ENCODE measurements around the gene CDADC1. TPM values are rescaled to one million over a fixed set of nuclear protein-coding genes. Genes with fewer than 3 reads are reported as not detected.
A peak's percentile ranks its signal among the peaks of the same experiment; 100 is the strongest.

Gene CDADC1
- total RNA-seq, 1 donor from 2014 or later, result 8.4 TPM

DNA sequence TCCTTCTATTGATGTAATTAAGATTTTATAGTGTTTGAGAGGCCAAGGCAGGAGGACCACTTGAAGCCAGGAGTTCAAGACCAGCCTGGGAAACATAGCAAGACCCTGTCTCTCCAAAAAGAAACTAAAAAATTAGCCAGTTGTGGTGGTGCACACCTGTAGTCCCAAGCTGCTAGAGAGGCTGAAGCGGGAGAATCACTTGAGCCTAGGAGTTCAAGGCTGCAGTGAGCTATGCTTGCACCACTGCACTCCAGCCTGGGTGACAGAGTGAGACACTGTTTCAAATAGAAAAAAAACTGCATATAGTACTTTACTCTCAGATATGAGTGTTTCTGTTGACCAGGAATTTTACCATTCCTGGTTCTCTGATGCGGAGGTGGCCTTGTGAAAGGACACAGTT lies 48.9 kb downstream of the CDADC1 start:
- Mint-ChIP-seq H3K4me1 (ENCODE audit: unreplicated experiment) (peaks cover 7% of the 10 kb centered on the region), H3K27me3 (ENCODE audit: unreplicated experiment) (no peaks in the 10 kb centered on the region), H3K27ac (ENCODE audit: unreplicated experiment) (no peak overlapping the region), H3K9me3 (ENCODE audit: unreplicated experiment) (no peaks in the 10 kb centered on the region), H3K36me3 (ENCODE audit: unreplicated experiment) (no peaks in the 10 kb centered on the region), H3K4me3 (ENCODE audit: unreplicated experiment) (no peak overlapping the region)
- TF ChIP-seq, protein P1, sequence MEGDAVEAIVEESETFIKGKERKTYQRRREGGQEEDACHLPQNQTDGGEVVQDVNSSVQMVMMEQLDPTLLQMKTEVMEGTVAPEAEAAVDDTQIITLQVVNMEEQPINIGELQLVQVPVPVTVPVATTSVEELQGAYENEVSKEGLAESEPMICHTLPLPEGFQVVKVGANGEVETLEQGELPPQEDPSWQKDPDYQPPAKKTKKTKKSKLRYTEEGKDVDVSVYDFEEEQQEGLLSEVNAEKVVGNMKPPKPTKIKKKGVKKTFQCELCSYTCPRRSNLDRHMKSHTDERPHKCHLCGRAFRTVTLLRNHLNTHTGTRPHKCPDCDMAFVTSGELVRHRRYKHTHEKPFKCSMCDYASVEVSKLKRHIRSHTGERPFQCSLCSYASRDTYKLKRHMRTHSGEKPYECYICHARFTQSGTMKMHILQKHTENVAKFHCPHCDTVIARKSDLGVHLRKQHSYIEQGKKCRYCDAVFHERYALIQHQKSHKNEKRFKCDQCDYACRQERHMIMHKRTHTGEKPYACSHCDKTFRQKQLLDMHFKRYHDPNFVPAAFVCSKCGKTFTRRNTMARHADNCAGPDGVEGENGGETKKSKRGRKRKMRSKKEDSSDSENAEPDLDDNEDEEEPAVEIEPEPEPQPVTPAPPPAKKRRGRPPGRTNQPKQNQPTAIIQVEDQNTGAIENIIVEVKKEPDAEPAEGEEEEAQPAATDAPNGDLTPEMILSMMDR (IDR thresholded peaks at IDR 0.05), result no peak
- no peak for DNase-seq (ENCODE audit: extremely low spot score, unreplicated experiment)

DNA sequence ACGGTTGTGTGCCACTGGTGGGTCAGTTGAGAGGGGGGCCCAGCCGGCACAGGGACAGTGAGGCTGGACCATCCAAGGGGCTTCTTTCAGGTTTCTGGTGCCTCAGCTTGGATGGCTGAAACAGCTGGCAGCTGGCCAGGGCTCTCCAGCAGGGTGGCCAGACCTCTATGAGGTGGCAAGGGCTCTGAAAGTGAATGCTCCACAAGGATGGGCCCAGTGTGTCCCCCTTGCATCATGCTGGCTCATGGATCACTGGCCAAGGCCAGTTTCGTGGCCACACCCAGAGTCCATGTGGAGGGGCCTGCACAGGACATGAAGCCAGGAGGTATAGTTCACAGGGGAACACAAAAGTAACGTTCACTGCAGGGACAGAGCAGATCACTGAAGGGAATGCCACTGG lies 49.6 kb downstream of the CDADC1 start:
- TF ChIP-seq, protein P1 (IDR thresholded peaks at IDR 0.05), result no peak
- H3K4me3 Mint-ChIP-seq (ENCODE audit: unreplicated experiment), result no peak overlapping the region
- no peaks in the 10 kb centered on the region for H3K27me3 Mint-ChIP-seq (ENCODE audit: unreplicated experiment)
- H3K9me3 Mint-ChIP-seq (ENCODE audit: unreplicated experiment), result no peaks in the 10 kb centered on the region
- peak; percentile 76 for DNase-seq (ENCODE audit: extremely low spot score, unreplicated experiment)
- no peaks in the 10 kb centered on the region for H3K36me3 Mint-ChIP-seq (ENCODE audit: unreplicated experiment)
- H3K27ac Mint-ChIP-seq (ENCODE audit: unreplicated experiment), result no peak overlapping the region
- H3K4me1 Mint-ChIP-seq (ENCODE audit: unreplicated experiment), result peaks cover 8% of the 10 kb centered on the region

DNA sequence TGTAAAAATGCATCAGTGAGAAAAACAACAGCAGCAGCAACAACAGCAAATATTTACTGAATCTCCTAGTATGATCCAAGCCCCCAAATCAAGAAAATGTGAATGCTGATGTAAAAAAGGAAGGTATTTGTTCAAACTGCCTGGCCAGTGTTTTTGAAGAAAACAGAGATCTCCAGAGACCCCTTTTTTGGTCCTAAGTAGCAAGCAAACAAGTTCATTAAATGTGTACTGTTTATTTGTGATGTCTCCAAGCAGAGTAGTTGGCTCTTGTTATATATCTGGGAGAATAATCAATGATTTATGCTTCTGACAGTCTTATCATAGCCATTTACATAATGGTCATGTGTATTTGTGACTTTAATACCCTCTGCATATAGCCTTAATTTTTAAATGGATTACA lies 50.7 kb downstream of the CDADC1 start:
- no peak for DNase-seq (ENCODE audit: extremely low spot score, unreplicated experiment)
- Mint-ChIP-seq H3K4me1 (ENCODE audit: unreplicated experiment) (peaks cover 7% of the 10 kb centered on the region), H3K9me3 (ENCODE audit: unreplicated experiment) (no peaks in the 10 kb centered on the region), H3K4me3 (ENCODE audit: unreplicated experiment) (no peak overlapping the region), H3K36me3 (ENCODE audit: unreplicated experiment) (no peaks in the 10 kb centered on the region), H3K27ac (ENCODE audit: unreplicated experiment) (no peak overlapping the region), H3K27me3 (ENCODE audit: unreplicated experiment) (no peaks in the 10 kb centered on the region)
- TF ChIP-seq, protein P1 (IDR thresholded peaks at IDR 0.05), result no peak

DNA sequence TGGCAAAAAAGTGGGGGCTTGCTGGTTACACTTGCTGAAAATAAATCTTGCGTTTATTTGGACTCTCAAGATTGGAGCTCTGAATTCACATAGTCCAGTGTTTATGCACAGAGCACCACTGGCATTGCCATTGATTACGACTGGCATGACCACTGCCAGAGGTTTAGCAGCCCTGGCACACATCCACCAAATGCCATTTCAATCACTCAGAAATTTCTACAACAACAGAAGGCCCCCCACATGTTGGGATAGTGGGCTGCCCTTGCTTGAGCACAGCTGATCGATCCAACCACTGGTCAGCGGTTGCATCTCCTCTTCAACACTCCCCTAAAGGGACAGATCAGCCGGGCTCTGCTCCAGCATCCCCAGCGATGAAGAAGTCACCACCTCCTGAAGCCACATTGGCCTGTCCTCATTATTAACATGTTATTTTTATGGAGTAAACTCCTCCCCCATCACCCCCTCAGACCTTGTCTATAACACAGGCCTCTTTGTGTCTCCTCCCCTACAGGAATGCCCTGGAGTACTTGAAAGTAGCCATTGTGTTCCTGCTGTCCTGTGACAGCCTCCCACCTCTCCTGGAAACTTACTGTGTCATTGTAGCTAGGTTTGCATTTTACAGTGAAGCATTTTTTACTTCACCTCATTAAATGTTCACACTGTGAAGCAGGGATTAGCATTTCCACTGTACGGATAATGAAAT lies 51.3 kb downstream of the CDADC1 start:
- no peak for DNase-seq (ENCODE audit: extremely low spot score, unreplicated experiment)
- Mint-ChIP-seq H3K27me3 (ENCODE audit: unreplicated experiment) (no peaks in the 10 kb centered on the region), H3K27ac (ENCODE audit: unreplicated experiment) (no peak overlapping the region), H3K4me1 (ENCODE audit: unreplicated experiment) (peaks cover 7% of the 10 kb centered on the region), H3K4me3 (ENCODE audit: unreplicated experiment) (no peak overlapping the region), H3K9me3 (ENCODE audit: unreplicated experiment) (no peaks in the 10 kb centered on the region), H3K36me3 (ENCODE audit: unreplicated experiment) (no peaks in the 10 kb centered on the region)
- TF ChIP-seq, protein P1 (IDR thresholded peaks at IDR 0.05), result no peak

DNA sequence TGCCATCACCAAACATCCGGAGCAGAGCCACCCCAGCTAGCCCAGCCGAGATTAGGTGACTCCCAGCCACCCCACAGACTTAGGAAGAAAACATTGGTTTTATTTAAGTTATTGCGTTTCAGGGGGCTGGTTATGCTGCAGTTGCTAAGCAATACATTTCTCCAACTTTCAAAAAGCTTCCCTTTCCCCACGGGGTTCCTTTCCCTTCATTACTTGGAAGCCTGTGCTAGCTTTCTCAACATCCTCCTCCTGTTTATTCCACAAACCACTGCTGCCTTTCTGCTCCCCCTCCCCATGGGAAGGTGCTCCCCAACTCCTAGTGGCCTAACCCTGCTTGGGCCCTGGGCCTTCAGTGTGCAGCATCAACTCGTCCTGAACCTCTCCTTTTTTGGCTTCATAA lies 52.6 kb downstream of the CDADC1 start:
- TF ChIP-seq, protein P1 (IDR thresholded peaks at IDR 0.05), result no peak
- H3K36me3 Mint-ChIP-seq (ENCODE audit: unreplicated experiment), result no peaks in the 10 kb centered on the region
- no peak overlapping the region for H3K4me3 Mint-ChIP-seq (ENCODE audit: unreplicated experiment)
- H3K4me1 Mint-ChIP-seq (ENCODE audit: unreplicated experiment), result peaks cover 7% of the 10 kb centered on the region
- H3K27ac Mint-ChIP-seq (ENCODE audit: unreplicated experiment), result no peak overlapping the region
- no peaks in the 10 kb centered on the region for H3K9me3 Mint-ChIP-seq (ENCODE audit: unreplicated experiment)
- no peak for DNase-seq (ENCODE audit: extremely low spot score, unreplicated experiment)
- H3K27me3 Mint-ChIP-seq (ENCODE audit: unreplicated experiment), result no peaks in the 10 kb centered on the region
